Urothelium cell line (cell line): Measurements from ENCODE around the gene RNF227.

ENCODE experiments used
- DNase-seq: peaks from one replicate; pipeline ENCODE4 v3.0.0; 2011; ENCODE audit warnings: low spot score, mixed read lengths
- FAIRE-seq: peaks from 2 replicates; lab custom pipeline; 2011; peaks lifted over from hg19 to GRCh38; lab: Jason Lieb, UNC

The RNF227 gene

DNA sequence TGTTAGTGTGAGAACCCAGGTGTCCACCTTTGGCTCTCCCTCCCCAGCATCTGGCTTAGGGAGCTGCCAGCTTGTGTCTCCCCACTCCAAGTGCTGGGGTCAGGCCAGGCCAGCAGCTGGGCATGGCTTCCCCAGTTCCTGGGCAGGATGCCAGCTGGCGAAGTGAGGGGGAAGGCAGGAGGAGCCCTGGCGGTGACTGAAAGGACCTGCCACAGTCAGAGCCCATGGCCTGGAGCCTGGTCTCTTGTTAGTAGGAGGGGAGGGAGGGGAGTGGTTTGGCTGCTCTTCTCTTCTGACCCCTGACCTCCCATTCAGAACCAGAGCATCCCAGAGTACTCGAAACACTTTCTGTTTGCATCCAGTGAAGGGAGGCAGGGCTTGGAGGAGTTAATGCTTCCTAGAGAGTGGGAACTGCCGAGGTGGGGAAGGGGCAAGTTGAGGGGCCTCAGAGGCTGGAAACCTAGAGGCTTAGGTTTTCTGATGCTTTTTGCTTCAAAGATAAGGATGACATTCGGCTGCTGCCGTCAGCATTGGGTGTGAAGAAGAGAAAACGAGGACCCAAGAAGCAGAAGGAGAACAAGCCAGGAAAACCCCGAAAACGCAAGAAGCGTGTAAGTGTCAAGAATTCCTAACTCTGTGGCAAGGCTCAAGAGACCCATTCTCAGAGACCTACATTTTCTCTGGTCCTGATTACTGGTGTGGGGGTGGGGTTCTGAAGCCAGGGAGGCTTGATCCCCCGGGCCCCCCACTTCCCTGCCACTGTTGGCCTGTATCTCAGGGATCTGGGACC lies 26.7 kb downstream of the RNF227 start:
- FAIRE-seq, result no peak
- DNase-seq, result peak; percentile 82

DNA sequence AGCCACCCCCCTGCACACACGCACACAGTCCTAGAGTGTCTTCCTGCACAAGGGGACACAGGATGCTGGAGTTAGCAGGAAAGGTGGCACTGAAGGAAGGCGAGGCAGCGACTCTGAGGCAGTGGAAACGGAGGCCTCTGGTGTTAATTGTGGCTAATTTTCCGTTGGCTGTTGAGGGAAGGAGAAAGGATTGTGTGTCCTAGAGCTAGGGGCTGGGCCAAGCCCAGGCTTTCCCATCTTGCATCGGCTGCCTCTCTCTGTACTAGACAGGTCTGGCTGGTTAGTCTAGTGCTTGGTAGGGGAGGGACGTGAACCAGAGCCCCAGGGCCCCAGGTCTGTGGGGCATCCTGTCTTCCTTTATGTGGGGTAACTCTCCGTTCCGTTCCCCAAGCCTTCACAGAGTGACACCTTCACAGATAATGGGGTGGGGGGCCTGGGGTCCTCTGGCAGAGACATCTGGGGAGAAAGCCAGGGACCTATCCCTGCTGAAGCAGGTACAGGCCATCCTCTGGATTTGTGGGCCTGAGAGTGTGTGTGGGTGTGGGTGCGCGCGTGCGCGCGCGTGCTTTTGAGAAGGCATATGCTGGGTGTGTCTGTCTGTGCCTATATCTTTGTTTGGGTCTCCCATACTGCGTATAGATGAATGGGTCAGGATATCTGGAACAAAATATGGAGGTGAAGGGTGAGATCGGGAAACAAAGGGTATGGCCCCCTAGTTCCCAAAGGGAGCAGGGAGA lies 27.7 kb downstream of the RNF227 start, which contains the start of gene CHD3:
TSS of gene CHD3 (plus strand) at position 606 of the 737 bp plus-strand sequence. CDS start 212 bp downstream, outside the sequence.
- no peak for FAIRE-seq
- no peak for DNase-seq

DNA sequence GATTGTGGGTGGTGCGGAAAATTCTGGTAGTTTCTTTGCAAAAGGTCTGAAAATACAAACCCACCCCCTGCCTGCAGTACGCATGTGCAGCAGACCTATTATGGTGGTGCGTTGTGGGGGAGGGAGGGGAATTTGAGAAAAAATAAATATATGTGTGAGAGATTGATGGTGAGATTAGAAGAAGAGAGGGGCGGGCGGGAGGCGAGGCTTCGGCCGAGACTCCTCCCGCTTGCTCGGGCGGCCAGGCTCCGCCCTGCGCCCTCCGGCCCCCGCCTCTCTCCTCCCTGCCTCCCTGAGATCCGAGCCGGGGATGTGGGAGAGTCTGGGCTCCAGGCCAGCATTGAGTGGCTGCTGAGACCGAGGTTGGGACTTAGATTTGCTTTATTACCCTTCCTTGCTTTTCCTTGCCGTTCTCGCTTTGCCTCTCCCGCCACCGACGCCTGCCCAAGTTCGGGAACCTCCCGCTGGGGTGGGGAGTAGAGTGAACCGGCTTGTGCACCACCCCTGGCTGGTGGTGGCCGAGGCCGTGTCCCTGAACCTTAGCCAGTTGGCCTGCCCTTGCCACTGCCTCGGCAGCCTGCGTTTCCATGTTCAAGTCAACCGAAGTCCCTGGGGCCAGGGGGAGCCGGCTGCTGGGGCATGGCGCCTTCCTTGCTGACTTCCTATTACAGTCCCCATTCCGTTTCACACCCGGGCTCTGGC lies 28.5 kb downstream of the RNF227 start:
- DNase-seq (peak; percentile 88), FAIRE-seq (no peak)

DNA sequence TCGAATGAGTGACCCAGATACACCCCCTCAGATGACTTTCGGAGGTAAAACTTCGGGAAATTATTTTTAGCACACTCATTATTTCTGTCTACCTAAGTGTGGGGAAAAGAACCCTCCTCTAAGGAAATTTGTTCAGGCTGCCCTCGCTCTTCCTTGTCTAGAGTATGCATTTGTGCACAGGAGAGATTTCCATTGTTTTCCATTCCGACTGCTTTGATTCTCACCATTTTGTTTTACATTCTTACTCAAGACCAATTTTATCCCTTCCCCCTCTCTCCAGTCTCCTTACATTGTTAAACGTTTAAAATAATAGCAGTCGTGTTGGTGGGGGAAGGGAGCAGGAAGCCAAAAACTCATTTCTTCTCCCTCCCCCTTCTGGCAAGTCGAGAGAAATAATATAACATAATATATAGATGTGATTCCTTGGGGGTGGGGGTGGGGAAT lies 29.0 kb downstream of the RNF227 start:
- FAIRE-seq (no peak), DNase-seq (no peak)

DNA sequence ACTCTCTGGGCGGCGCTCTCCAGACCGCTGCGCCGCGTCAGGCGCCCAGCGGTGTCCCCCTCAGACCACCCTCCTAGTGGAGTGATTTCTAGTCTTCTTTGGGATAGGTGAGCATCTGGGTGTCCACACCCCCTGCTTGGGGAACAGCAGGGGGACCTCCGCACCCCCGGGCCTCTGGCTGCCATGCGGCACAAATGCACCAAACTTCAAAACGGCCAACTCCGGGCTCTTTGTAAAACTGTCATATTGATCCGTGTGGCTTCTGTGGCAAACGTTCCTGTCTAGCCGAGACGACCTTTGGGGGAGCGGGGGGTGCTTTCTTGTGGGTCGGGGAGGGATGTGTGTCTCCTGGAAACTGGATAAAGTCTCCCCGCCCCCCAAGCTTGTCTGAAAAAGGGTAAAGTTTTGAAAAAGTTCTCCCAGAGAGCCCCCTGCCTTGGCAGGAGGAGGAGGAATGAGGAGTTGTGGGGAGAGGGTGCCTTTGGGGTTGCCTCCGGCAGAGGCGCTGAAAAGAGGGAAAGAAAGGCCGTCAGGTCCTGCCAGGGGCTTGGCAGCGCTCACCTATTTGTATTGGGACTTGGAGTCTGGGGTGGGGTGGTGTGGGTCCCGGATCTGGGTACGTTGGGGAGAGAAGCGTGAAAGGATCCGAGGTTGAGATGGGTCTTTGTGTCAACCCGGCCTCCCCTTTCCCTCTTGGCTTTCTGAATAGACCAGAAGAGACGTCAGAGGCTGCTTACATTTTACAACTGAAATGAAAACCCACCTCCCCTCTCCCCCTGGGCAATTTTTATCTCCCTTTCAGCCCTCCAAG lies 29.7 kb downstream of the RNF227 start:
- peak; percentile 27 for DNase-seq
- FAIRE-seq, result no peak

DNA sequence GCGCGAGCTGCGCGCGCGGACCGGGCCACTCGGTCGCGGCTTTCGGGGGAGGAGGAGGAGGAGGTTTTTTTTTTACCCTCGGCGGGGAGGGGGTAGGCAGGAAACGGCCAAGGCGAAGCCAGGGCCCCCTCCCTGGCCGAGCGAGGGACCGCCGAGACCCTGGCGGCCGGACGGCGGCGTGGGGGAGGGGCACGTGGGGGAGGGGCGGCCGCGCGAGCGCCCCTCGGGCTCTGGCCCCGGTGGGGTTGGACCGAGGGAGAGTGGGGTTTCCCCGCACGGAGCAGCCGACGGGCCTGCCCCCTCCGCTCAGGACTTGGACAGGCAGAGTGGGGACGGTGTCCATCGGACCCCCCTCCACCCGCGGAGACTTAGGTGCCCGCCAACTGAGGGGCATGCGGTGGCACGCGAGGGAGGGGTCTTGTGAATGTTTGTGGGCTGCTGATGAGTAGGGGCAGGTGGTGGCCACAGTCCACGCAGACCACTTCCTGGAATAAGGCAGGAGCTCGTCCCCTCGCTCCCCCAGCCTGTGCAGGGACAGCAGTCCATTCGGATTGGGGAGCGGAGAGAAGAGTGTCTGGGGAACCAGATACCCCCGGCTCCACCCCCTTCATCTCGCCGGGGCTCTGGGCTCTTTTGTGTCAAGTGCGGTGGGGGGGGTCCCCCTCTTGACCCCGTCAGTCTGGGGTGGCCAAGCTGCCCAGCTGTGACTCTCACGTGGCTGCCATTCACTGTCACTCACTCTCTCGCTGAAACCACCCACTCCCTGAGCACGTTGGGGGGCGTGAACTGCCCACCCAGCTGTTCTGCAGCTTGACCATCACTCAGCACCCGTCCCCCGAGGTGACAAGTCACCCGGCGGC lies 30.5 kb downstream of the RNF227 start:
- DNase-seq, result peak; percentile 42

DNA sequence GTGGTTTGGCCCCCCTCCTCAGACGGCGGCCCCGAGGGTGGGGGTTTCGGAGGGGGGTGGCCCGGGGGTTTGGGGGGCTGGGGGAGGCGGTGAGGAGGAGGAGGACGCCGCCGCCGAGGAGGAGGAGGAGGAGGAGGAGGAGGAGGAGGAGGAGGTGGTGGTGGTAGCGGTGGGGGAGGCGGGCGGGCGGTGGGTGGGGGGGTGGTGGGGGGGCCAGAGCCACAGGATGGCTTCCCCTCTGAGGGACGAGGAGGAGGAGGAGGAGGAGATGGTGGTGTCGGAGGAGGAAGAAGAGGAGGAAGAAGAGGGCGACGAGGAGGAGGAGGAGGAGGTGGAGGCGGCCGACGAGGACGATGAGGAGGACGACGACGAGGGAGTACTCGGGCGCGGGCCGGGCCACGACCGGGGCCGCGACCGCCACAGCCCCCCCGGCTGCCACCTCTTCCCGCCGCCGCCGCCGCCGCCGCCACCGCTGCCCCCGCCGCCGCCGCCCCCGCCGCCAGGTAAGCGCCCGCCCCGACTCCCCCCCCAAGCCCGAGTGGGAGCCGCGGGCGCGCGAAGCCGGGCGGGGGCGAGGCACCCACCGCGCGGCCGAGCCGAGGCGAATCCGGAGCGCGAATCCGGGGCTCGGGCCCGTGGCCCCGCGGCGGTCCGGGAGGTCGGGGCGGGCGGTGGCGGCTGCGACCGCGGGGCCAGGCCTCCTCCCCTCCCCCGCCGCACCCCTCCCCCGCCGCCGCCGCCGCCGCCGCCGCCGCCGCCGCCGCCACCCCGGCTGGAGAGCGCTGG lies 31.3 kb downstream of the RNF227 start:
- DNase-seq (peak; percentile 31), FAIRE-seq (no peak)

More for the DNA sequence above, 30.5 kb downstream of the RNF227 start:
- FAIRE-seq, result no peak

DNA sequence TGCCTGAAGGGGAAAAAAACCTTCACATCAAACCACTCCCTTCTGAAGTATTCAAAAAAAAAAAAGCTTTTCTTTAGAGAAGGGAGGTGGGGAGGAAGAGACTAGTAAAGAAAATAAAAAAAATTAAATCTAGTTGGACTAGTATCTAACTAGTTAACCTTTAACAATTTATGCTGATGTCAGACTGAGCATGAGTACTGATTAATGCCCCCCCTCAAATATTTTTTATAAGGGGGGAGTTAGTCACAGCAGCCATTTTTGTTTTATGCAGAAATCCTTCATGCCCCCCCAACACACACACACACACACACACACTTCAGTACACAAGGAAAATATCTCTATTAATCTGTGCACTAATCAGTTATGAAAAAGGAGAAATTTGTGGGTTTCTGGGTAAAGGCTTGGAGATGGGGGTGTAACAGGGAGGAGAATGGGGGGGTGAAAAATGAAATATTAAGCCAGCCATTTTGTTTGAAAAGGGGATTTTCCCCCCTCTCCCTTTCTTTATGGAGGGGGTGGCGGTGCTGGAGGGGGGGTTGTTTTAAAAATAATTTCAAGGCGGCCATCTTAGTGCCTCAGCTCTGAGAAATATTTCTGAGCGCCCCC lies 32.2 kb downstream of the RNF227 start:
- no peak for FAIRE-seq

DNA sequence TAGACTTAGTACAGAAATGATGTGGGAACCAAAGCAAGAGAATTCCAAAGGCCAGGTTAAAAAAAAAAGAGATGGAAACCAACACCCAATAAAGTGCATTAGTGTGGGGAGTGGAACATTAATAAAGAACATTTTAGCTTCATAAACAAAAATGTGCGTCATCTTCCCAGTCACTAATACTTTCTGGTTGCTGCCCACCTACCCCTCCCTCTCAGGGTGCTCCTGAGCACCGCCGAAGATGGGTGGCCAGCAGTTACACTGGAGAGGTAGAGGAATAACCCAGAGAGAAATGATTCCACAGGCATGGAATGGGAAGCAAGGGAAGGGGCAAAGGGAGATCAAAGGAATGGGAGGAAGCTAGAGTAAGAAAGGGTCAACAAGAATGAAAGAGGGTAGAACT lies 33.5 kb downstream of the RNF227 start:
- FAIRE-seq (no peak), DNase-seq (no peak)

More for the DNA sequence above, 32.2 kb downstream of the RNF227 start:
- peak; percentile 11 for DNase-seq

DNA sequence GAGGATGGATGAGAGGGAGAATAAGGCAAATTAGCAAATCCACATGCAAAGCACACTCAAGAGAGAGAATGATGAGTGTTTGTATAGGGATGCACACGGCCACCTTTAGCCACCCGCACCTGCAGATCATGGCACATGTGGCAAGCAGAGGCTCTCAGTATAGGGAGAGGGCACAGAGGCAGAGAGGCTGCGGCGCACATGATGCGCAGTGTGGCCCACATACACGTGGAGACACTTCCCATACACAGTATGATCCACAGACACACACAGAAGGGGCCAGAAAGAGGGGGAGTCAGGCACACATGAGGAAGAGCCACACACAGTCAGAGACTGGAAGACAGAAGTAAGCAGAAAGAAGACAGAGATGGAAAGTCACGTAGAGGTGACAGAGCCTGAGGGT lies 34.0 kb downstream of the RNF227 start:
- FAIRE-seq, result no peak
- no peak for DNase-seq

DNA sequence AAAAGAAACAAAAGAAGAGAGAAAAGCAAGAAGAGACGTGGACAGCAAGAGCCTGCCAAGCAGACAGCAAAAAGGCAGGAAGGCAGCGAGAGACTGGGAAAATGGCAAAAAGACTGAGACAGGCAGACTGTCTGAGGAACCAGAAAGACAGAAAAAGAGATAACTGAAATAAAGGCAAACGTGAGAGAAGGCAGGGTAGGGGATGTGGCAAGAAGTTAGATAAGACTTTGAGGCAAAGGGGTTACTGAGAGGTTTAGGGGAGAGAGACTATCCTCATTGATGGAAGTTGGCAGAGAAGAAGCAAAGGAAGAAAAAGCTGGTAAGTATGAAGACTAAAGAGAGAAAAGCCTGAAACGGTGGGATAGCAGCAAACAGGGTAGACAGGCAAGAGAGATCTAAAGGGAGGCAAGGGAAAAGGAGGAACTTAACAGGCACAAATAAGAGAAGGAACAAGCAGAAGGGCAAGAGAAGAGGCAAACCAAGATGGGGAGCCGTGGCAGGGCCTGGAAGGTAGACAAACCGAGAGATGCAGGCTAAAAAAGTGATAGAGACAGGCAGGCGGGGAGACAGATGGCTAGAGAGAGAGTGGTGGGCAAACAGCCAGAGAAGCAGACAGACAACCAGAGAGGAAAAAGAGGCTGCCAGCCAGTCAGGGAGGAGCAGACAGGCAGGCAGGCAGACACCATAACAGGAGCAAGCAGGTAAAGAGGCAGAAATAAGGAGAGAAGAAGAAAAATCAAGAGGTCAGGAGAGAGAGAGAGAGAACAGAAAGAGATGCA lies 34.6 kb downstream of the RNF227 start:
- no peak for FAIRE-seq
- no peak for DNase-seq

DNA sequence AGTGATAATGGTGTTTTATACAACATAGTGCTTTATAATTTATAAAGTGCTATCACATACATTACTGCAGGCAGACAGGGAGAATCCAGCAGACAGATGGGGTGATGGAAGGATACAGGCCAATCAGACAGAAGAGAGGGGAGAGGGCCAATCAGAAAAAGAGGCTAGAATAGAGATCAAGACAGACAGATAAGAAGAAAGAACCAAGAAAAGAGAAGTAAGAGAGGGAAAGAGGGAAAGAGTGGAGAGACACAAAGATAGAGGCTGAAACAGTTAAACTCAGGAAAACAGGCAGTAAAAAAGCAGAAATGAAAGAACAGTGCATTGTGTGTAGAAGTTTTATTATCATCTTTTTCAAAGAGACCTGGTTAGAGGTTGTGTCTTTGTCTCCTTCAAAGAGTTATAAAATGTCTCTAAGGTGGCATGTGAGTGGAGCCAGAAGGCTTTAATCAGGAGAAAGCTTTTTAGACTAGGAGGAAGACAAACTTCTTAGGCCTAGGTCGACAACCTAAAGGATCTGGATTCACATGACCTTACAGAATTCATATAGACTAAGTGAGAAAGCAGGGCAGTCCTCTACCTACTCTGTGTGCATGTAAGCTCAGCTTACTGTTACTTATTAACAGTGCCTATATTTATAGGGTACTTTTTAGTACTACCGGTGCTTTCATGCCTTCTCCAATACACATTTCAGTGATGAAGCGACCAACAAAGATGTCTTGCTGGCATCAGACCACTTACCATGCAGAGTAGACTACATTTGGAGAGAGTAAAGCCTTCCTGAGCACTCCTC lies 35.8 kb downstream of the RNF227 start:
- FAIRE-seq, result no peak
- no peak for DNase-seq

DNA sequence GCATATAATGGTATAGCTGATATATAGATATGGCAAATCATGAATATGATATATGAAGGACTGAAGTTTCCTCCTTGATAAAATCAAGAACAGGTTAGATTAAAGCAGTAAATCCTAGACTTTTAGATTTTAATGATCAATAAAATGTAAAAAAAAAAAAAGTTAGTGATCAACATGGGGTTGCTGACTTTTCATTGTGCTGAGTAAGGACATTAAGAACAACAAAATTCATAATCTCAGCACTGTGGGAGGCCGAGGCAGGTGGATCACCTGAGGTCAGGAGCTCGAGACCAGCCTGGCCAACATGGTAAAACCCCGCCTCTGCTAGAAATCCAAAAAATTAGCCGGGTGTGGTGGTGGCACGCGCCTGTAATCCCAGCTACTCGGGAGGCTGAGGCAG lies 37.9 kb downstream of the RNF227 start:
- FAIRE-seq (no peak), DNase-seq (no peak)

DNA sequence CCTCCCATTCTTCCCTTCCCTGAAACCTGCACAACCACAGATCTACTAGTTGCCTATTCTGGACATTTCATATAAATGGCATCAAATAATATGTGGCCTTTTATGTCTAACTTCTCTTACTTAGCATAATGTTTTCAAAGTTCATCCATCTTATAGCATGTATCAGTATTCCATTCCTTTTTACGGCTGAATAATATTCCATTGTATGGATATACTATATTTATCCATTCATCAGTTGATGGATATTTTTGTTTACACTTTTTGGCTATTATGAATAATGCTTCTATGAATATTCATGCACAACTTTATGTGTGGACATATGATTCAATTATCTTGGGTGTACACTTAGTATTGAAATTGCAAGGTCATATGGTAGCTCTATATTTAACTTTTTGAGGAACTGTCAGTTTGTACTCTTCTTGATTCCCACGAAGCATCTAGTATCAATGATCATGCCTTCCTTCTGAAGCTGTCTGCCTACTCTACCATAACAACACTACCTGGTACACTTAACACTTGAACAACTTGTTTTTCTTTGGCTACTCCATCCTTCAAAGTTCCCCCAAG lies 40.2 kb downstream of the RNF227 start:
- DNase-seq, result no peak
- no peak for FAIRE-seq

DNA sequence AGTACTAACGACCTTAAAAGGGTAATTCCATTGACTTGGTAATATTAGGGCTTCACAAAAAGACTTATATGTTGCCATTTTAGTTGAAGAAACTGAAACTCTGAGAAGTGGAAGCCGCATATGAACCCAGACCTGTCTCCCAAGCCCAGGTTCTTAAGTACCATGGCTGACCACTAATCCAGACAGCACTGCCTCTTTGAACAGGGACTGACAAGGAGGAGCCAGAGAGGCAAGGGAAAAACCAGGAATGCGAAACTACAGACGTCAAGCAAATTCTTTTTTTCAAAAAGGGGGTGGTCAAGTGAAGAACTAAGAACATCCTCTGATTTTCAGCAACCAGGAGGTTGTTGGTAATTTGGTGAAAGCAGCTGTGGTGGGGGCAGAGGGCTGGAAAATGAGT lies 43.0 kb downstream of the RNF227 start:
- FAIRE-seq, result no peak
- DNase-seq, result no peak

DNA sequence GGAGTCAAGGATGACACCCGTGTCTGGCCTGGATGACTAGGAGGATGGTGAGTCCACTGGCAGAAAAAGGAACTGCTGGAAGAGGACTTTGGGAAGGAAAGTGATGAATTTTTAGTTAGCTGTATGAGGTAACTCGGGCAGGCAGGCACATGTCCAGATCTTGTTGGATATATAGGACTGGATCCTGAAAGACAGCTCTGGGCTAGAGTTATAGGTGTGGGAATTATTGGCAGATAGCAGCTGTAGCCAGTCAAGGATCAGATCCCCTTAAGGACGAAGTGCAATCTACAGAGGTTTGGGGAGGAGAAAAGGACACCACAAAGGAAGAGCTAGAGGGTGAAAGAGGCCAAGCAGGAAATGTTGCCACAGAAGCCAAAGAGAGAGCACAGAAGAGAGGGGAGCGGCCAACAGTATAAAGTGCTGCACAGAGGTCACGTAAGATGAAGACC lies 48.2 kb downstream of the RNF227 start:
- FAIRE-seq (no peak), DNase-seq (no peak)
